SK-N-SH (cell line): ENCODE measurements around the gene TMEM234. TPM values are rescaled to one million over a fixed set of nuclear protein-coding genes. Genes with fewer than 3 reads are reported as not detected.
A peak's percentile ranks its signal among the peaks of the same experiment; 100 is the strongest.

Experiments used
- CTCF ChIA-PET: fragments of 300-600, 350-600 bp; formaldehyde crosslinking; extraction: SDS; loops from one replicate; lab custom pipeline; 2021; lab: Yijun Ruan, JAX
- POLR2A ChIA-PET: fragments of 350-600 bp; sonication (Branson Sonifier 250); formaldehyde crosslinking; extraction: SDS; loops from one replicate; lab custom pipeline; 2020; ENCODE audit warnings: antibody characterized with exemption, inconsistent platforms; lab: Yijun Ruan, JAX
- DNase-seq: peaks from one replicate; pipeline ENCODE4 v3.0.0; 2012
- H2AFZ ChIP-seq: fragments of 200-600 bp; sonication (generic); 2 replicates; pipeline ENCODE4 v1.8.1; 2016; ENCODE audit warnings: antibody characterized with exemption, mild to moderate bottlenecking, low read depth
- H3F3A ChIP-seq: fragments of 200-600 bp; sonication (generic); replicated peaks from 2 replicates; pipeline ENCODE3; 2016; ENCODE audit warnings: antibody characterized with exemption, mild to moderate bottlenecking; ENCODE audit not compliant: insufficient read depth
- H3K27ac ChIP-seq, 2 experiments: fragments of 200-500 bp in 1 of 2; fragments of 200-600 bp in 1 of 2; sonication (Bioruptor generic) in 1 of 2; sonication (generic), shearing (Covaris generic) in 1 of 2; 2 replicates each; pipeline versions ENCODE4 v1.5.1 to v1.6.1; 2014 to 2016; ENCODE audit warnings: low read depth in 2 of 2, inconsistent platforms in 1 of 2, low read length in 1 of 2, mild to moderate bottlenecking in 1 of 2, mixed read lengths in 1 of 2
- H3K27me3 ChIP-seq: fragments of 200-600 bp; sonication (generic), shearing (Covaris generic); 2 replicates; pipeline ENCODE4 v1.6.1; 2016; ENCODE audit warnings: mixed run types; ENCODE audit not compliant: insufficient read depth
- H3K36me3 ChIP-seq, 2 experiments: fragments of 200-500 bp in 1 of 2; fragments of 200-600 bp in 1 of 2; sonication (Bioruptor generic) in 1 of 2; sonication (generic) in 1 of 2; replicated peaks in 1 of 2; 2 replicates each; pipeline versions ENCODE3 to v1.5.1; 2014 to 2016; ENCODE audit warnings: low read length in 1 of 2, mild to moderate bottlenecking in 1 of 2; ENCODE audit not compliant: insufficient read depth in 2 of 2, control insufficient read depth in 1 of 2
- H3K4me1 ChIP-seq, 2 experiments: fragments of 200-500 bp in 1 of 2; fragments of 200-600 bp in 1 of 2; sonication (Bioruptor generic) in 1 of 2; sonication (generic), shearing (Covaris generic) in 1 of 2; 2 replicates each; pipeline versions ENCODE4 v1.5.1 to v1.6.1; 2014 to 2016; ENCODE audit warnings: low read depth in 1 of 2, low read length in 1 of 2, mixed run types in 1 of 2; ENCODE audit not compliant: insufficient read depth in 2 of 2, control insufficient read depth in 1 of 2
- H3K4me2 ChIP-seq: fragments of 200-600 bp; sonication (generic), shearing (Covaris generic); 2 replicates; pipeline ENCODE4 v1.6.1; 2017; ENCODE audit warnings: mixed run types
- H3K4me3 ChIP-seq, 2 experiments: fragments of 200-500 bp in 1 of 2; fragments of 200-600 bp in 1 of 2; sonication (Bioruptor generic) in 1 of 2; sonication (generic), shearing (Covaris generic) in 1 of 2; 2 replicates each; pipeline versions ENCODE4 v1.5.1 to v1.8.1; 2014 to 2016; ENCODE audit warnings: low read depth in 2 of 2, inconsistent platforms in 1 of 2, low read length in 1 of 2, mild to moderate bottlenecking in 1 of 2, mixed read lengths in 1 of 2, moderate library complexity in 1 of 2
- H3K79me2 ChIP-seq: fragments of 200-600 bp; sonication (generic); 2 replicates; pipeline ENCODE4 v1.8.1; 2017; ENCODE audit warnings: mild to moderate bottlenecking; ENCODE audit not compliant: insufficient read depth
- H3K9ac ChIP-seq: fragments of 200-600 bp; sonication (generic); 2 replicates; pipeline ENCODE4 v1.6.1; 2017; ENCODE audit warnings: mixed run types
- H3K9me2 ChIP-seq: fragments of 200-600 bp; sonication (generic); 2 replicates; pipeline ENCODE4 v1.6.1; 2017; ENCODE audit warnings: mixed run types
- H3K9me3 ChIP-seq: fragments of 200-600 bp; sonication (generic); 2 replicates; pipeline ENCODE4 v1.6.1; 2017; ENCODE audit warnings: mixed run types, mild to moderate bottlenecking, moderate library complexity
- H4K20me1 ChIP-seq: fragments of 200-600 bp; sonication (generic); 2 replicates; pipeline ENCODE4 v1.6.1; 2017; ENCODE audit warnings: mild to moderate bottlenecking, mixed run types; ENCODE audit not compliant: insufficient read depth
- CTCF ChIP-seq: fragments of 200-600 bp; sonication (generic); IDR thresholded peaks from 2 replicates; pipeline ENCODE4 v1.6.1; 2017; ENCODE audit warnings: antibody characterized with exemption, mild to moderate bottlenecking, moderate library complexity
- ELF1 ChIP-seq: IDR thresholded peaks from 2 replicates; pipeline ENCODE4 v1.4.0; 2012
- EP300 ChIP-seq, 2 experiments: IDR thresholded peaks; 2 replicates each; pipeline versions ENCODE4 v1.4.0 to v1.6.1; 2012; ENCODE audit warnings: borderline replicate concordance in 1 of 2, low read depth in 1 of 2, low read length in 1 of 2
- FOSL2 ChIP-seq: IDR thresholded peaks from 2 replicates; pipeline ENCODE4 v1.4.0; 2012; ENCODE audit warnings: low read depth, mild to moderate bottlenecking, moderate library complexity, borderline replicate concordance
- FOXM1 ChIP-seq: IDR thresholded peaks from 2 replicates; pipeline ENCODE4 v1.4.0; 2012; ENCODE audit warnings: low read depth, mild to moderate bottlenecking
- GABPA ChIP-seq: IDR thresholded peaks from 2 replicates; pipeline ENCODE4 v1.4.0; 2012; ENCODE audit warnings: low read depth, mild to moderate bottlenecking
- GATA2 ChIP-seq: sonication (generic); formaldehyde crosslinking; IDR thresholded peaks from 2 replicates; pipeline ENCODE4 v1.5.0; 2020; ENCODE audit warnings: mild to moderate bottlenecking, missing genetic modification reagents
- JUND ChIP-seq: IDR thresholded peaks from 2 replicates; pipeline ENCODE4 v1.4.0; 2012
- MAX ChIP-seq: IDR thresholded peaks from 2 replicates; pipeline ENCODE4 v1.4.0; 2012; ENCODE audit warnings: low read depth
- NFIC ChIP-seq: IDR thresholded peaks from 2 replicates; pipeline ENCODE4 v1.4.0; 2012; ENCODE audit warnings: borderline replicate concordance
- RAD21 ChIP-seq: IDR thresholded peaks from 2 replicates; pipeline ENCODE4 v1.6.1; 2012; ENCODE audit warnings: mild to moderate bottlenecking, low read length
- RFX5 ChIP-seq: IDR thresholded peaks from 2 replicates; pipeline ENCODE4 v1.6.1; 2012; ENCODE audit warnings: mild to moderate bottlenecking, improper control_type of control experiment, low read length
- RXRA ChIP-seq: IDR thresholded peaks from 2 replicates; pipeline ENCODE4 v1.4.0; 2012; ENCODE audit warnings: low read depth, mild to moderate bottlenecking, borderline replicate concordance
- SMC3 ChIP-seq: IDR thresholded peaks from 2 replicates; pipeline ENCODE4 v1.6.1; 2012; ENCODE audit warnings: low read depth, low read length, improper control_type of control experiment
- TAF1 ChIP-seq: IDR thresholded peaks from 2 replicates; pipeline ENCODE4 v1.6.1; 2012; ENCODE audit warnings: low read depth, mild to moderate bottlenecking, low read length, moderate library complexity, borderline replicate concordance
- TCF12 ChIP-seq: IDR thresholded peaks from 2 replicates; pipeline ENCODE4 v1.4.0; 2012
- USF1 ChIP-seq: IDR thresholded peaks from 2 replicates; pipeline ENCODE4 v1.4.0; 2012; ENCODE audit warnings: low read depth, borderline replicate concordance
- ZBTB33 ChIP-seq: IDR thresholded peaks from 2 replicates; pipeline ENCODE4 v1.4.0; 2012; ENCODE audit warnings: low read depth, borderline replicate concordance
- WGBS: methylation state at CpG from one replicate; pipeline ENCODE4 v1.1.6; 2017; ENCODE audit warnings: low lambda C conversion rate; 5-methylcytosine and 5-hydroxymethylcytosine counted together
- polyA plus RNA-seq, 3 experiments: library from polyadenylated mRNA; depleted of rRNA; stranded (reverse); fragments of >200 nt; gene quantifications; 2 replicates each; pipeline ENCODE4 v1.2.3, GENCODE V29; 2012

The TMEM234 gene
- polyA plus RNA-seq, 1 of the 3 experiments (the other 2 are of a cell fraction), result 31.9 TPM

GRCh38 chr1:32240140-32240951, 18.2 kb upstream of the TMEM234 start (continued):
- TF ChIP-seq JUND, result no peak
- no peak for TF ChIP-seq USF1
- TF ChIP-seq ELF1, result no peak
- no peak for TF ChIP-seq EP300 (IDR thresholded peaks at IDR 0.05; ENCODE audit: borderline replicate concordance in 1 of 2, low read depth in 1 of 2, low read length in 1 of 2)
- TF ChIP-seq TAF1, result no peak
- TF ChIP-seq MAX, result no peak; the same call in 1 of the 2 replicates
- no peak for TF ChIP-seq GABPA

GRCh38 chr1:32239790-32240139, 17.6 kb upstream of the TMEM234 start:
- Histone ChIP-seq H3K4me3 (peak overlapping the region in 1 of 2 experiments; percentile 51; a peak in 2 of 4 replicates), H3K9me2 (no peaks in the 10 kb centered on the region), H3K9ac (no peak overlapping the region), H3K79me2 (no peaks in the 10 kb centered on the region), H3K4me2 (0 out of 2 replicates have a peak overlapping the region, but pooled peaks have one; percentile 83), H3K4me1 (peaks cover 12 to 13% of the 10 kb centered on the region in 2 experiments; a peak in 2 of 4 replicates)
- CTCF ChIA-PET, result interaction anchor here (1.0 to 3.7 kb wide), 9 partner anchors 8 to 97 kb away, joined by 3 to 24 read pairs (median 5); partner anchors contain the start of genes EIF3I, FAM167B, HDAC1 and MARCKSL1
- no peak for DNase-seq
- TF ChIP-seq FOXM1 (no peak), ZBTB33 (no peak), RAD21 (no peak), USF1 (no peak), NFIC (no peak), ELF1 (no peak), TAF1 (no peak), RXRA (no peak), TCF12 (no peak), FOSL2 (no peak), RFX5 (no peak), CTCF (no peak), EP300 (IDR thresholded peaks at IDR 0.05; ENCODE audit: borderline replicate concordance in 1 of 2, low read depth in 1 of 2, low read length in 1 of 2) (no peak), SMC3 (no peak), GATA2 (no peak), JUND (no peak)
- TF ChIP-seq, all 33 proteins: peak for 0
- Histone ChIP-seq H3K27me3 (no peaks in the 10 kb centered on the region), H3K9me3 (no peaks in the 10 kb centered on the region), H4K20me1 (no peaks in the 10 kb centered on the region), H3F3A (peaks cover 33% of the 10 kb centered on the region), H3K27ac (no peak overlapping the region), H2AFZ (no peak overlapping the region), H3K36me3 (no peaks in the 10 kb centered on the region)
- 99% methylated on average over 10 of the region's 20 CpGs for WGBS
- POLR2A ChIA-PET, result interaction anchor here (0.6 to 2.1 kb wide), 5 partner anchors 11 to 96 kb away, joined by 4 to 14 read pairs (median 5); partner anchors contain the start of gene MARCKSL1
